Osteoblast (primary cell): ENCODE results near the gene UNC5A. TPM values are rescaled to one million over a fixed set of nuclear protein-coding genes. Genes with fewer than 3 reads are reported as not detected.

ENCODE experiments used
- DNase-seq: peaks from one replicate; pipeline ENCODE4 v3.0.0; 2011; ENCODE audit warnings: low spot score, mixed read lengths; ENCODE audit not compliant: insufficient read length; ENCODE audit errors: missing footprints
- H2AFZ ChIP-seq: 2 replicates; pipeline ENCODE4 v1.6.0; 2011; ENCODE audit warnings: mild to moderate bottlenecking, low read length
- H3K27ac ChIP-seq: 2 replicates; pipeline ENCODE4 v1.5.1; 2011; ENCODE audit warnings: mild to moderate bottlenecking, low read depth, low read length, moderate library complexity
- H3K27me3 ChIP-seq: 2 replicates; pipeline ENCODE4 v1.6.0; 2012; ENCODE audit warnings: mild to moderate bottlenecking, control low read depth, inconsistent platforms, low read length, moderate library complexity; ENCODE audit not compliant: insufficient read depth
- H3K36me3 ChIP-seq: 2 replicates; pipeline ENCODE4 v1.5.1; 2011; ENCODE audit warnings: mild to moderate bottlenecking, low read length, control low read depth, moderate library complexity; ENCODE audit not compliant: insufficient read depth
- H3K4me1 ChIP-seq: 2 replicates; pipeline ENCODE4 v1.5.1; 2011; ENCODE audit warnings: mild to moderate bottlenecking, low read length, control low read depth, moderate library complexity; ENCODE audit not compliant: insufficient read depth
- H3K4me2 ChIP-seq: 2 replicates; pipeline ENCODE4 v1.6.0; 2011; ENCODE audit warnings: mild to moderate bottlenecking, low read length; ENCODE audit not compliant: insufficient read depth
- H3K4me3 ChIP-seq: fragments of 200-600 bp; sonication (generic); 3 replicates; pipeline ENCODE4 v1.5.1; 2012; ENCODE audit warnings: mild to moderate bottlenecking, low read length, inconsistent platforms; ENCODE audit not compliant: insufficient read depth
- H3K79me2 ChIP-seq: 2 replicates; pipeline ENCODE4 v1.6.0; 2012; ENCODE audit warnings: mild to moderate bottlenecking, low read length, control low read depth, inconsistent platforms; ENCODE audit not compliant: insufficient read depth
- H3K9me3 ChIP-seq: 2 replicates; pipeline ENCODE4 v1.5.1; 2011; ENCODE audit warnings: low read depth, low read length, control low read depth
- H4K20me1 ChIP-seq: 2 replicates; pipeline ENCODE4 v1.6.0; 2012; ENCODE audit warnings: mild to moderate bottlenecking, low read length, control low read depth; ENCODE audit not compliant: insufficient read depth
- total RNA-seq: library from RNA; depleted of rRNA; stranded (reverse); fragments of >200 nt; gene quantifications from 2 replicates; pipeline ENCODE4 v1.2.3, GENCODE V29; 2012
- TF ChIP-seq, protein P1 (sequence below): IDR thresholded peaks from 2 replicates; pipeline ENCODE4 v1.5.1; 2011; ENCODE audit warnings: mild to moderate bottlenecking, low read depth, low read length, moderate library complexity; ENCODE audit errors: extremely low read depth

The UNC5A gene
- total RNA-seq, 1 donor = not detected

DNA sequence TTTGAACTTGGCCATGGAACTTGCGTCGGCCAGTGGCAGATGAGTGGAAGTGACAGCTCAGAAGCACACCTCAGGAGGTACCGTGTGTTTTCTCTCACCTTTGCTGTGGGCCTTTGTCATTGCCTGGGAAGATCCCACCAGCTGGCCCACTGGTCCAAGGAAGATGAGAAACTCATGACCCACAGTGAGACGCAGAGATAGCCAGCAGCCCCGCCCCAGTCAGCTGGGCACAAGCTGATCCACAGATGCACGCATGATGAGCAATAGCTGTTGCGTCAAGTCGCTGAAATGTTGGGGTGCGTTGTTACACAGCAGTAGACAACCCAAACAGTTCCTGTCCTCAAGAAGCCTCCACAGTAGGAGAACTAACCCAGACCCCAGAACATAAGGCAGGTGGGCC lies 30.8 kb upstream of the UNC5A start:
- Histone ChIP-seq H2AFZ (no peak overlapping the region), H3K4me3 (no peak overlapping the region), H3K27ac (no peak overlapping the region), H3K4me1 (no peaks in the 10 kb centered on the region), H3K27me3 (peaks cover 20% of the 10 kb centered on the region), H3K36me3 (no peaks in the 10 kb centered on the region), H3K9me3 (no peaks in the 10 kb centered on the region), H4K20me1 (no peaks in the 10 kb centered on the region), H3K79me2 (no peaks in the 10 kb centered on the region), H3K4me2 (no peak overlapping the region)
- TF ChIP-seq, protein P1, sequence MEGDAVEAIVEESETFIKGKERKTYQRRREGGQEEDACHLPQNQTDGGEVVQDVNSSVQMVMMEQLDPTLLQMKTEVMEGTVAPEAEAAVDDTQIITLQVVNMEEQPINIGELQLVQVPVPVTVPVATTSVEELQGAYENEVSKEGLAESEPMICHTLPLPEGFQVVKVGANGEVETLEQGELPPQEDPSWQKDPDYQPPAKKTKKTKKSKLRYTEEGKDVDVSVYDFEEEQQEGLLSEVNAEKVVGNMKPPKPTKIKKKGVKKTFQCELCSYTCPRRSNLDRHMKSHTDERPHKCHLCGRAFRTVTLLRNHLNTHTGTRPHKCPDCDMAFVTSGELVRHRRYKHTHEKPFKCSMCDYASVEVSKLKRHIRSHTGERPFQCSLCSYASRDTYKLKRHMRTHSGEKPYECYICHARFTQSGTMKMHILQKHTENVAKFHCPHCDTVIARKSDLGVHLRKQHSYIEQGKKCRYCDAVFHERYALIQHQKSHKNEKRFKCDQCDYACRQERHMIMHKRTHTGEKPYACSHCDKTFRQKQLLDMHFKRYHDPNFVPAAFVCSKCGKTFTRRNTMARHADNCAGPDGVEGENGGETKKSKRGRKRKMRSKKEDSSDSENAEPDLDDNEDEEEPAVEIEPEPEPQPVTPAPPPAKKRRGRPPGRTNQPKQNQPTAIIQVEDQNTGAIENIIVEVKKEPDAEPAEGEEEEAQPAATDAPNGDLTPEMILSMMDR = no peak
- DNase-seq = peak; percentile 50

DNA sequence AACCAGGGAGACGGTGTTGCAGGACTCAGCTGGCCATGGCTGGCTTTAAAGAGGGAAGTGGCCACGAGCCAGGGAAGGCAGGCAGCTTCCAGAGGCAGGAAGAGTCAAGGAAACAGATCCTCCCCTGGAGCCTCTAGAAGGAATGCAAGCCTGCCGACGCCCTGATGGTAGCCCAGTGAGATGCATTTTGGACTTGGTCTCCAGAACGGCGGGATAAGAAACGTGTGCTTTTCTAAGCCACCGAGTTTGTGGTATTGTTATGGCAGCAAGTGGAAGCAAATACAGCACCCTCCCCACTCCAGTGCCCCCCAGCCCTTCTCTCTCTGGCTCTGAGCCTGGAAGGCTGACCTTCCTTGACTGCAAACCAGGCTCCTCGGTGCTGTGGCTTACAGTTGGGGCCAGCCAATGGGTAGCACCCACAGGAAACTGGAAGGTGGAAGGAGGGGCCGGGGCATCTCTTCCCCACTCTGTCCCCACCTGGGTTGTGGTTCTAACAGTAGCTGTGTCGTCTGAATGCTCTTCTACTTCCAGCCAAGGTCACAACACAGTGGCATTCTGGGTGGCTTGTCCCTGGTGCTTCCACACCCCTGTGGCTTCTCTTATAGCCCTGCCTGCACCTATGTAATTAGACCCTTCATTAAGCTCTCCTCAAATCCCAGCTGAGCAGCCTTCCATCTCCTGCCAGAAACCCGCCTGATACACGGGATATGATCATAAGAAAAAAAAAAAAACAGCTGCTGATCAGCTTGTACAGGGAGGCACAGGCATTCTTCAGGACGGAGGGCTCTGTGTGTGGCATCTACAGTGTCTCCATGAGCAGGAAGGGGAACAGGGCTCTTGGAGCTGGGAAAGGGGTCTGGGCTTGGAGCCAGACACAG lies 29.9 kb upstream of the UNC5A start:
- Histone ChIP-seq H3K9me3 (no peaks in the 10 kb centered on the region), H2AFZ (no peak overlapping the region), H3K4me3 (no peak overlapping the region), H3K36me3 (no peaks in the 10 kb centered on the region), H3K27me3 (peaks cover 18% of the 10 kb centered on the region), H3K79me2 (no peaks in the 10 kb centered on the region), H4K20me1 (no peaks in the 10 kb centered on the region), H3K4me2 (no peak overlapping the region), H3K4me1 (no peaks in the 10 kb centered on the region), H3K27ac (no peak overlapping the region)
- peak; percentile 39 for DNase-seq
- TF ChIP-seq, protein P1 = no peak

DNA sequence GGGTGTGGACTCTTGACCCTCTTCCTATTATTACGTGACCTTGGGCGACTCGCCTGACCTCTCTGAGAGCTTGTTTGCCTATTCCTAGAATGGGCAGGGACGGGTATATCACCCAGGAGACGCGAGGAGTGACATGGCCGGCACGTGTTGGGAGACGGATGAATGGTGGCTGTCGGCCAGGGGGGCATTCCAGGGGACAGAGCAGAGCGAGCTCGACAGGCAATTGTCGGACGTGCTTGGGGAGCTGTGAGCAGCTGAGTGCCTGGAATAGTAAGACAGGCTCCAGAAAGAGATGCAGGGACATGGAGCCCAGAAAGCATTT lies 29.3 kb upstream of the UNC5A start:
- Histone ChIP-seq H3K4me2 (no peak overlapping the region), H2AFZ (no peak overlapping the region), H3K4me3 (no peak overlapping the region), H3K27me3 (peaks cover 19% of the 10 kb centered on the region), H3K79me2 (no peaks in the 10 kb centered on the region), H3K9me3 (no peaks in the 10 kb centered on the region), H4K20me1 (no peaks in the 10 kb centered on the region), H3K27ac (no peak overlapping the region), H3K4me1 (no peaks in the 10 kb centered on the region), H3K36me3 (no peaks in the 10 kb centered on the region)
- TF ChIP-seq, protein P1 = no peak
- DNase-seq = no peak

DNA sequence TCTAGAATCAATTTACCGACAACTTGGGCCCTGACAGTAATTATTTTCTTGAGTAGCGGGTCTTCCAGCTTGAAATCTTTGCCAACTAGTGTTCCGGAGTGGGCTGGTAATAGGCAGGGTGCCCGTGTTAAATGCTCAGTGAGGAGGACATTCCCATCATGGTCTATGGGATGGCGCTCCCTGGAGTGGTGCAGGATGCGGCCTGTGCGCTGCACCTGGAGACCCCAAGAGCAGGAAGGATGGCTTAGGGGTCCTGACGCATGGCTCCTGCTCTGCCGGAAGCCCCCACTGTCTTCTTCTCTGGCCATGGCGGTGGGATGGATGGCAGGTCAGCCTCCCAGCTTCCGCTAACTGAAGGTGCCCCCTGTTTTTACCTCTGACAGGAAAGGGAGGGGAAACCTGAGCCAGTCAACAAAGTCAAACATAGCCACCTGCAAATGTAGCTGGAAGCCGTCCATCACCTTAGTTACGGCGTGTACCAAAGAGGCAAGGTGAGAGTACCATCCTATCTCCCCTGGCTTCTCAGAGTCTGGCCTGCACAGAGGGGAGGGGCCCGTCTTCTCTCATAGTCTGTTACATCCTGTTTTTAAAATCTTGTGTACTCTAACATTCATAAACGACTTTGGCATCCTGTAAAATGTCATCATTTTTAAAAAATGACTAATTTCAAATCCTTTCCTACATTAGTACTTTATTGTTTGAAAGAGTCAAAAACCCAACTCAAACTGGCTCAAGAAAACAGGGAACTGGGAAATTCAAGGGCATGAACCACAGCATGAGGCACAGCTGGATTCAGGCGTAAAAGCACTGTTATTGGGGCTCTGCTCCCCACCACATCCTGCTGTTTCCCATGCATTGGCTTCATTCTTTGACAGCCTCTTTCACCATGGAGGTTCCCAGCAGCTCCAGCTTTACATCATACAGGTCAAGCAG lies 28.5 kb upstream of the UNC5A start:
- Histone ChIP-seq H3K79me2 (no peaks in the 10 kb centered on the region), H3K27me3 (peaks cover 21% of the 10 kb centered on the region)

More for the DNA sequence above, 28.5 kb upstream of the UNC5A start:
- TF ChIP-seq, protein P1 = no peak
- no peaks in the 10 kb centered on the region for H3K9me3 ChIP-seq
- DNase-seq = peak; percentile 73
- H3K4me2 ChIP-seq = no peak overlapping the region
- H4K20me1 ChIP-seq = no peaks in the 10 kb centered on the region
- no peak overlapping the region for H3K27ac ChIP-seq
- H3K36me3 ChIP-seq = no peaks in the 10 kb centered on the region
- H3K4me3 ChIP-seq = no peak overlapping the region
- H3K4me1 ChIP-seq = no peaks in the 10 kb centered on the region
- no peak overlapping the region for H2AFZ ChIP-seq
